Measurements from ENCODE around the gene SORL1.

The SORL1 gene

GRCh38 chr11:121552644-121553043 lies 100.5 kb downstream of the SORL1 start:
- no peak for DNase-seq (ENCODE audit: extremely low spot score)
- TF ChIP-seq FOXK2 (IDR thresholded peaks at IDR 0.05) (no peak), NFRKB (IDR thresholded peaks at IDR 0.05) (no peak), FOXA1 (IDR thresholded peaks at IDR 0.05) (no peak), SUZ12 (IDR thresholded peaks at IDR 0.05) (no peak), ZNF384 (IDR thresholded peaks at IDR 0.05) (no peak), TARDBP (IDR thresholded peaks at IDR 0.05) (no peak), SP1 (IDR thresholded peaks at IDR 0.05) (no peak), HDGF (IDR thresholded peaks at IDR 0.05; ENCODE audit: borderline replicate concordance) (no peak), LEF1 (IDR thresholded peaks at IDR 0.05; ENCODE audit: borderline replicate concordance) (no peak), L3MBTL2 (conservative IDR thresholded peaks at IDR 0.05) (no peak), ARNT (IDR thresholded peaks at IDR 0.05) (no peak), BHLHE40 (IDR thresholded peaks at IDR 0.05; ENCODE audit: borderline replicate concordance) (no peak), CTBP1 (IDR thresholded peaks at IDR 0.05; ENCODE audit: borderline replicate concordance) (no peak), PKNOX1 (IDR thresholded peaks at IDR 0.05) (no peak), FOXM1 (IDR thresholded peaks at IDR 0.05; ENCODE audit: borderline replicate concordance) (no peak), ELF4 (IDR thresholded peaks at IDR 0.05) (no peak)
- ChIA-PET CTCF (interaction anchor here (0.6 kb wide), 1 partner anchor 432 kb away, joined by 3 read pairs; no protein-coding TSS in a partner anchor), POLR2A (no interaction called here)

- DNase-seq (ENCODE audit: extremely low spot score), result no peak
- TF ChIP-seq PKNOX1 (IDR thresholded peaks at IDR 0.05), result no peak
- no peak for TF ChIP-seq ZNF384 (IDR thresholded peaks at IDR 0.05)
- no peak for TF ChIP-seq FOXA1 (IDR thresholded peaks at IDR 0.05)
- no peak for TF ChIP-seq BHLHE40 (IDR thresholded peaks at IDR 0.05; ENCODE audit: borderline replicate concordance)
- TF ChIP-seq LEF1 (IDR thresholded peaks at IDR 0.05; ENCODE audit: borderline replicate concordance), result no peak
- no peak for TF ChIP-seq ELF4 (IDR thresholded peaks at IDR 0.05)
- TF ChIP-seq SUZ12 (IDR thresholded peaks at IDR 0.05), result no peak
- no peak for TF ChIP-seq L3MBTL2 (conservative IDR thresholded peaks at IDR 0.05)
- no peak for TF ChIP-seq HDGF (IDR thresholded peaks at IDR 0.05; ENCODE audit: borderline replicate concordance)
- ChIA-PET CTCF (interaction anchor here (0.5 kb wide), 1 partner anchor 858 kb away, joined by 4 read pairs; no protein-coding TSS in a partner anchor), POLR2A (no interaction called here)
These were observed 101.3 kb downstream of the SORL1 start for GRCh38 chr11:121553389-121553788.

DNA sequence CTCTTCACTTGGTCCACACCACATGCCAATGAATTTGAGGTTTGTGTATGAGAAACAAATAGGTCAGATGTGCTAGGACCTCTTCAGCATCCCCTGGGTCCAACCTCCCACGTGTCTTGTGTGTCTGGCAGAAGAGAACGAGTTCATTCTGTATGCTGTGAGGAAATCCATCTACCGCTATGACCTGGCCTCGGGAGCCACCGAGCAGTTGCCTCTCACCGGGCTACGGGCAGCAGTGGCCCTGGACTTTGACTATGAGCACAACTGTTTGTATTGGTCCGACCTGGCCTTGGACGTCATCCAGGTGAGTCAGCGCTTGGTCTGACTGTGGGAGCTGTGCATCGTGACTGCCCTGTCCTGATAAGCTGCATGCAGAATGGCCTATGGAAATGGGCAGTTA lies 101.7 kb downstream of the SORL1 start:
- DNase-seq (ENCODE audit: extremely low spot score), result no peak
- ChIA-PET POLR2A (no interaction called here), CTCF (interaction anchor here (0.5 kb wide), 1 partner anchor 858 kb away, joined by 4 read pairs; no protein-coding TSS in a partner anchor)
- no peak for TF ChIP-seq LEF1 (IDR thresholded peaks at IDR 0.05; ENCODE audit: borderline replicate concordance)
- TF ChIP-seq ZNF384 (IDR thresholded peaks at IDR 0.05), result no peak
- no peak for TF ChIP-seq FOXM1 (IDR thresholded peaks at IDR 0.05; ENCODE audit: borderline replicate concordance)
- no peak for TF ChIP-seq ARNT (IDR thresholded peaks at IDR 0.05)
- no peak for TF ChIP-seq TARDBP (IDR thresholded peaks at IDR 0.05)
- no peak for TF ChIP-seq NFRKB (IDR thresholded peaks at IDR 0.05)
- TF ChIP-seq SP1 (IDR thresholded peaks at IDR 0.05), result no peak
- TF ChIP-seq FOXK2 (IDR thresholded peaks at IDR 0.05), result no peak
- TF ChIP-seq L3MBTL2 (conservative IDR thresholded peaks at IDR 0.05), result no peak
- TF ChIP-seq FOXA1 (IDR thresholded peaks at IDR 0.05), result no peak
- TF ChIP-seq SUZ12 (IDR thresholded peaks at IDR 0.05), result no peak
- TF ChIP-seq PKNOX1 (IDR thresholded peaks at IDR 0.05), result no peak
- no peak for TF ChIP-seq HDGF (IDR thresholded peaks at IDR 0.05; ENCODE audit: borderline replicate concordance)
- TF ChIP-seq ELF4 (IDR thresholded peaks at IDR 0.05), result no peak
- no peak for TF ChIP-seq BHLHE40 (IDR thresholded peaks at IDR 0.05; ENCODE audit: borderline replicate concordance)
- no peak for TF ChIP-seq CTBP1 (IDR thresholded peaks at IDR 0.05; ENCODE audit: borderline replicate concordance)

DNA sequence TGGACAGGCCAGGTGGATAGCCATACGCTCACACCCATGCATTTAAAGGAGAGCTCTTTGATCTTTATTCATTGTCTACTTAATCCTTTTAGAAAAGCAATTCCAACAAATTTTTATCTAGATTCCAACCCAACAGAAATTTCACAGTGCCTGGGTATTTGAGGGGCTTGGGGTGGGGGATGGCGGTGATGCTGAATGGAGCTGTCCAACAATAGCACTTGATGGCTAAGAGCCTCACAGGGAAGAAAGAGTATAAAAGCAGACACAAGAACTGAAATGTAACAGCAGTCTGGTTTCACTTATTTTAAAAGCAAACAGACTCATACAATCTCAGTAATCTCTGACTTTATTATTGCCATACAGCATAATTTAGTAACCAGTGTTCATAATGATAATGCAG lies 102.4 kb downstream of the SORL1 start:
- ChIA-PET POLR2A (no interaction called here), CTCF (no interaction called here)
- TF ChIP-seq CTBP1 (IDR thresholded peaks at IDR 0.05; ENCODE audit: borderline replicate concordance), result no peak
- TF ChIP-seq ARNT (IDR thresholded peaks at IDR 0.05), result no peak
- TF ChIP-seq SP1 (IDR thresholded peaks at IDR 0.05), result no peak
- no peak for TF ChIP-seq PKNOX1 (IDR thresholded peaks at IDR 0.05)
- TF ChIP-seq FOXK2 (IDR thresholded peaks at IDR 0.05), result no peak
- TF ChIP-seq LEF1 (IDR thresholded peaks at IDR 0.05; ENCODE audit: borderline replicate concordance), result no peak
- TF ChIP-seq L3MBTL2 (conservative IDR thresholded peaks at IDR 0.05), result no peak
- no peak for TF ChIP-seq BHLHE40 (IDR thresholded peaks at IDR 0.05; ENCODE audit: borderline replicate concordance)
- TF ChIP-seq FOXA1 (IDR thresholded peaks at IDR 0.05), result no peak
- no peak for TF ChIP-seq SUZ12 (IDR thresholded peaks at IDR 0.05)
- no peak for TF ChIP-seq HDGF (IDR thresholded peaks at IDR 0.05; ENCODE audit: borderline replicate concordance)
- TF ChIP-seq NFRKB (IDR thresholded peaks at IDR 0.05), result no peak
- TF ChIP-seq FOXM1 (IDR thresholded peaks at IDR 0.05; ENCODE audit: borderline replicate concordance), result no peak
- no peak for TF ChIP-seq ZNF384 (IDR thresholded peaks at IDR 0.05)
- TF ChIP-seq TARDBP (IDR thresholded peaks at IDR 0.05), result no peak
- no peak for TF ChIP-seq ELF4 (IDR thresholded peaks at IDR 0.05)
- DNase-seq (ENCODE audit: extremely low spot score), result no peak

- CTCF ChIA-PET, result no interaction called here
These were observed 103.0 kb downstream of the SORL1 start for GRCh38 chr11:121555121-121555520.

More at GRCh38 chr11:121555121-121555520, 103.0 kb downstream of the SORL1 start:
- TF ChIP-seq ELF4 (IDR thresholded peaks at IDR 0.05), result no peak
- TF ChIP-seq FOXA1 (IDR thresholded peaks at IDR 0.05), result no peak
- no peak for TF ChIP-seq LEF1 (IDR thresholded peaks at IDR 0.05; ENCODE audit: borderline replicate concordance)
- no peak for TF ChIP-seq SUZ12 (IDR thresholded peaks at IDR 0.05)
- no peak for TF ChIP-seq SP1 (IDR thresholded peaks at IDR 0.05)
- no peak for TF ChIP-seq TARDBP (IDR thresholded peaks at IDR 0.05)
- no peak for TF ChIP-seq ARNT (IDR thresholded peaks at IDR 0.05)
- no peak for TF ChIP-seq BHLHE40 (IDR thresholded peaks at IDR 0.05; ENCODE audit: borderline replicate concordance)
- POLR2A ChIA-PET, result no interaction called here
- DNase-seq (ENCODE audit: extremely low spot score), result no peak
